Thymus (tissue), 11 donors: ENCODE data around the gene LCN2. TPM values are rescaled to one million over a fixed set of nuclear protein-coding genes. Genes with fewer than 3 reads are reported as not detected.
"Not testable (repeated sequence)": the region's sequence is repeated elsewhere in the genome, so short reads cannot be mapped to it uniquely, and the experiment has no call there.

Experiments used
- DNase-seq, 9 donors: peaks; one replicate each; pipeline ENCODE4 v3.0.0-alpha.2; 2013; ENCODE audit warnings: low spot score in 9 of 9, low read depth in 6 of 9, missing footprints in 1 of 9
- H3K27ac ChIP-seq, 2 donors: one replicate each; pipeline ENCODE4 v1.5.1; 2013; ENCODE audit warnings: control low read depth in 1 of 2, low read depth in 1 of 2, low read length in 1 of 2, mild to moderate bottlenecking in 1 of 2, moderate library complexity in 1 of 2
- H3K27me3 ChIP-seq, 2 donors: one replicate each; pipeline ENCODE4 v1.5.1; 2013; ENCODE audit warnings: low read length in 1 of 2; ENCODE audit not compliant: control insufficient read depth in 2 of 2, insufficient read depth in 1 of 2
- H3K36me3 ChIP-seq, 2 donors: one replicate each; pipeline ENCODE4 v1.5.1; 2013; ENCODE audit warnings: low read length in 1 of 2, mild to moderate bottlenecking in 1 of 2, moderate library complexity in 1 of 2; ENCODE audit not compliant: control insufficient read depth in 2 of 2, insufficient read depth in 2 of 2
- H3K4me1 ChIP-seq, 2 donors: one replicate each; pipeline ENCODE4 v1.5.1; 2013; ENCODE audit warnings: low read length in 2 of 2; ENCODE audit not compliant: control insufficient read depth in 2 of 2, insufficient read depth in 2 of 2
- H3K4me3 ChIP-seq, 2 donors: one replicate each; pipeline ENCODE4 v1.5.1; 2013; ENCODE audit warnings: low read length in 2 of 2, control low read depth in 1 of 2, mild to moderate bottlenecking in 1 of 2
- H3K9me3 ChIP-seq, 2 donors: one replicate each; pipeline ENCODE4 v1.5.1; 2013; ENCODE audit warnings: low read length in 1 of 2, mild to moderate bottlenecking in 1 of 2; ENCODE audit not compliant: control insufficient read depth in 2 of 2, insufficient read depth in 1 of 2
- WGBS: extraction: QIAGEN DNeasy Blood & Tissue Kit; methylation state at CpG from one replicate; pipeline ENCODE4 v1.1.7; 2013; 5-methylcytosine and 5-hydroxymethylcytosine counted together
- polyA plus RNA-seq: library from polyadenylated mRNA; stranded (reverse); fragments of 200-250 nt; gene quantifications from one replicate; pipeline ENCODE4 v1.2.3, GENCODE V29; 2013
- total RNA-seq: library from RNA; stranded (reverse); fragments of 120-200 nt; gene quantifications from one replicate; pipeline ENCODE4 v1.2.4, GENCODE V29; 2013
- donor health status: healthy.

Gene LCN2
- total and polyA plus RNA-seq, 2 donors: 3.4 to 31.9 TPM

GRCh38 chr9:128125580-128126354, 23.5 kb upstream of the LCN2 start:
- 71% methylated on average over 10 of the region's 10 CpGs for WGBS
- peaks cover 43 to 46% of the 10 kb centered on the region in 2 donors for H3K36me3 ChIP-seq
- peak overlapping the region; percentile 9 for H3K4me3 ChIP-seq
- H3K27me3 ChIP-seq: no peaks in the 10 kb centered on the region
- H3K27ac ChIP-seq: peak overlapping the region; percentile 13 to 36
- H3K4me1 ChIP-seq: peaks cover 16 to 32% of the 10 kb centered on the region in 2 donors
- no peak for DNase-seq
- H3K9me3 ChIP-seq: peaks cover 0 to 17% of the 10 kb centered on the region in 2 donors

GRCh38 chr9:128127568-128127989, 21.7 kb upstream of the LCN2 start, which contains the start of gene PTGES2:
Gene PTGES2, minus strand, starts transcription at chr9:128127729. Its CDS starts 12 bp downstream, at chr9:128127717.
- Histone ChIP-seq H3K4me1 (peaks cover 16 to 50% of the 10 kb centered on the region in 2 donors), H3K27me3 (no peaks in the 10 kb centered on the region), H3K36me3 (peaks cover 28 to 29% of the 10 kb centered on the region in 2 donors), H3K4me3 (peak within 1 kb of the TSS; percentile 90 to 96), H3K27ac (peak within 1 kb of the TSS; percentile 95 to 98), H3K9me3 (peaks cover 0 to 17% of the 10 kb centered on the region in 2 donors)
- DNase-seq: peak in 8 of 9 donors; percentile 61 to 93 (median 80)
- WGBS: under 1% methylated on average over 56 of the region's 56 CpGs

DNA sequence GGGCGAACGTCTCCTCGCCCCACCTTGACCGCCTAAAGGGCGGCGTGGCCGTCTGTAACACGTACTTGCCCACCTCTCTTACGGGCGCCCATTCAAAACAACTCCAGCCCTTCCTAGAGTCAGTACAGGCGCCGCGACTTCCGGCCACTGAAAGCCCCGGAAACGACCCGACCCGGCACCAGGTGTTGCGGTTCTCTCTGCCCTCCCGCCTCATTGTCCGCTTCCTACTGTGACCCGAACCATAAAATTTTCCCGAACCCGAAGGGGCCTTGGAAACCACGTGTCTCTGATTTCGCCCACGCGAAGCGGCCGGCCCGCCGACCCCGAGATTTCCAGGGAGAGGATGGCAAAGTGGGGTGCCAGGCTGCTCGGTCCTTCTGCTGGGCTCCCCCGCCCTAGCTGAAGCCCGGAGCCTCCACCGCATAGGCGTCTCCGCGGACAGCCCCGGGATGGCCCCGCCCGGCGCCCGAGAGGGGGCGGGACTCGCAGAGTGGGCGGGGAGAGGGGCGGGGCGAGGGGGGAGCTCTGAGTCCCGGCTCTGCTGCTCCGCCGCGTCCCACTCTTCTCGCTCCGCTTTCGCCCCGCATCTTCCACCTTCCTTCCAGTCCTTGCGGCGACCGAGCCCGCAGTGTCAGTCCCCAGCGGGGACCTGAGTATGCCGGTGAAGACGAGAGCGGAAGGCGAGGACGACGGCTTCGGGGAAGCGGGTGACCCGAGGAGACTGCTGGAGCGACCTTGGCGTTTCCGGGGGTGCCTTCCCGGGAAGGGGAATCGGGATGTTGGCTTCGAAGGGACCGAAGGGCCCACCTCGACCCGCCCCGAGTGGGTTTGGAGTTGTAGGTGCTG, 21.0 kb upstream of the LCN2 start:
- Histone ChIP-seq H3K27ac (peak overlapping the region; percentile 95 to 98), H3K27me3 (no peaks in the 10 kb centered on the region), H3K4me1 (peaks cover 16 to 53% of the 10 kb centered on the region in 2 donors), H3K4me3 (peak overlapping the region; percentile 90 to 96), H3K36me3 (peaks cover 22% of the 10 kb centered on the region in 2 donors), H3K9me3 (peaks cover 0 to 17% of the 10 kb centered on the region in 2 donors)
- WGBS: under 1% methylated on average over 82 of the region's 82 CpGs
- peak; percentile 86 to 98 (median 91) for DNase-seq

GRCh38 chr9:128128836-128129590, 20.2 kb upstream of the LCN2 start:
- 71% methylated on average over 29 of the region's 29 CpGs for WGBS
- no peaks in the 10 kb centered on the region for H3K27me3 ChIP-seq
- H3K9me3 ChIP-seq: peaks cover 0 to 17% of the 10 kb centered on the region in 2 donors
- H3K4me3 ChIP-seq: peak overlapping the region; percentile 90 to 96
- no peak overlapping the region for H3K27ac ChIP-seq
- H3K36me3 ChIP-seq: peaks cover 15 to 16% of the 10 kb centered on the region in 2 donors
- H3K4me1 ChIP-seq: peaks cover 16 to 53% of the 10 kb centered on the region in 2 donors
- DNase-seq: no peak

DNA sequence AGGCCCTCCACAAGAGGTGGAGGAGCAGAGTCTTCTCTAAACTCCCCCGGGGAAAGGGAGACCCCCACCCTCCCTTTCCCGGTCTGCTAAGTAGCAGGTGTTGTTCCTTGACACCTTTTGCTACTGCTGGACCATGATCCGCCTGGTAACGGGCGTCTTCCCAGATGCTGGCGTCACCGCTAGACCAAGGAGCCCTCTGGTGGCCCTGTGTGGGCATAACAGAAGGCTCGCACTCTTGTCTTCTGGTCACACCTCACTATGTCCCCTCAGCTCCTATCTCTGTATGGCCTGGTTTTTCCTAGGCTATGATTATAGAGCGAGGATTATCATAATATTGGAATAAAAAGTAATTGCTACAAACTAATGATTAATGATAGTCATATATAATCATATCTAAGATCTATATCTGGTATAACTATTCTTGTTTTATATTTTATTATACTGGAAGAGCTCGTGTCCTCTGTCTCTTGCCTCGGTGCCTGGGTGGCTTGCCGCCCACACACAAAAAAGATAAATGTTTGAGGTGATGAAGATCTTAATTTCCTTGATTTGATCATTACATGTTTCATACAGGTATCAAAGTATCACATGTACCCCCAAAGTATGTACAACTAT, 19.2 kb upstream of the LCN2 start:
- not testable (repeated sequence) for H3K4me3 ChIP-seq, H3K27me3 ChIP-seq, DNase-seq, H3K36me3 ChIP-seq, H3K27ac ChIP-seq
- 47% methylated on average over 12 of the region's 12 CpGs for WGBS
- Histone ChIP-seq H3K9me3 (peaks cover 0 to 17% of the 10 kb centered on the region in 2 donors), H3K4me1 (peaks cover 16 to 52% of the 10 kb centered on the region in 2 donors)

- not testable (repeated sequence) for DNase-seq, H3K27me3 ChIP-seq, H3K36me3 ChIP-seq, H3K4me3 ChIP-seq, H3K27ac ChIP-seq
- WGBS: 79% methylated on average over 7 of the region's 7 CpGs
- Histone ChIP-seq H3K9me3 (peaks cover 0 to 17% of the 10 kb centered on the region in 2 donors), H3K4me1 (peaks cover 15 to 46% of the 10 kb centered on the region in 2 donors)
Measured at GRCh38 chr9:128130651-128131050, 18.6 kb upstream of the LCN2 start.

DNA sequence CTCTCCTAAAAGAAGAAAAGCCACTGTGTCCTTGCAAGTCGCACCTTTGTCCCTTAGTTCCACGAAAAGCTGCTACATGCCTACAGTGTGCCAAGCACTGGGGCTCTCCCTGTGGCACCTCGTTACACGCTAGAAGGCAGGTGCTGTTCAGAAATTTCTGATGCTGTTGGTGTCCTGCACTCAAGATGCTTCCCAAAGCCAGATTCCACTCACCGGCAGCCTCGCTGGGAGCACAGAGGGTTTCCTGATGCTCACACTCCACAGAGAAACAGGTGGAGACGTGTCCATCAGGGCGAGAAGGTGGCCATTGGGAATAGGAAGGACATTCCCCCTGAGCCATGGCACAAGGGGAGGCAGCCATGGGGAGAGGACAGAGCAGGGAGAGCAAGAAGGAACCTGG, 17.9 kb upstream of the LCN2 start:
- H3K4me3 ChIP-seq, H3K27me3 ChIP-seq, DNase-seq, H3K36me3 ChIP-seq, H3K27ac ChIP-seq: not testable (repeated sequence)
- peaks cover 8 to 39% of the 10 kb centered on the region in 2 donors for H3K4me1 ChIP-seq
- H3K9me3 ChIP-seq: peaks cover 0 to 17% of the 10 kb centered on the region in 2 donors
- 96% methylated on average over 8 of the region's 8 CpGs for WGBS

- not testable (repeated sequence) for H3K27ac ChIP-seq, DNase-seq, H3K27me3 ChIP-seq, H3K36me3 ChIP-seq, H3K4me3 ChIP-seq
- peaks cover 0 to 17% of the 10 kb centered on the region in 2 donors for H3K9me3 ChIP-seq
- H3K4me1 ChIP-seq: peaks cover 5 to 31% of the 10 kb centered on the region in 2 donors
- WGBS: 71% methylated on average over 8 of the region's 8 CpGs
Measured at GRCh38 chr9:128132139-128132538, 17.1 kb upstream of the LCN2 start.
